HUDEP-2 (cell line): ENCODE measurements around the gene TRABD2A.

Experiments used
- DNase-seq, 76 experiments: peaks; one replicate each; lab custom pipeline; 2025; ENCODE audit not compliant: unreplicated experiment in 76 of 76; lab: John Stamatoyannopoulos, UW

Gene TRABD2A

DNA sequence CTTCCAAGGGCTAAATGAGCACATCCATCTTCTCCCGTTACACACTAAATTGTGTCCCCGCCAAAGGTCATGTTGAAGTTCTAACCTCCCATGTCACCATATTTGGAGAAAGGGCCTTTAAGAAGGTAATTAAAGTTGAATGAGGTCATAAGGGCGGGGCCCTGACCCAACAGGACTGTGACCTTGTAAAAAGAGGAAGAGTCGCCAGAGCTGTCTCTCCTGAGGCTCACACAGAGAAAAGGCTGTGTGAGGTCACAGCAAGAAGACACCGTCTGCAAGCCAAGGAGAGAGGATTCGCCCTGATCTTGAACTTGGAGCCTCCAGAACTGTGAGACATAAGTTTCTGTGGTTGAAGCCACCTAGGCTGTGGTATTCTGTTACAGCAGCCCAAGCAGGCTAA, 24.1 kb downstream of the TRABD2A start:
- DNase-seq = peak in 3 of 76 experiments; percentile 5 to 12 (median 12)

DNA sequence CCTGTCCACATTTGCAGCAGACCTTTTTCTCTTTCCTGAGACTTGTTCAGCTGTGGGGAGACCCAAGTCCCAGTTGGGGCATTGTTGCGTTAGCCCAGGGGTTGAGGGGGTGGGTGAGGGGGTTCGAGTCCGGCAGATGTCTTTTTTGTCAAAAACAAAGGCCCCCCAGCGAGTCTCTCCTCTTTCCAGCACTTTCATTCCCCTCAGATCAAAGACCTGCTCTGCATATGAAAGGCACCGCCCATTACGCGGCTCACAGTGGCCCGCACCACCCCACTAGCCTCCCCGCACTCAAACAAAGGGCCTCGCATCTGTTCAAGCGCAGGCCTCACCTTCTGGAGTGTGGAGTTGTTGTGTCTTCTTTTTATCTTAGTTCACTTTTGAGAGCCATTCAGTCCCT, 25.2 kb downstream of the TRABD2A start:
- DNase-seq = no peak

DNA sequence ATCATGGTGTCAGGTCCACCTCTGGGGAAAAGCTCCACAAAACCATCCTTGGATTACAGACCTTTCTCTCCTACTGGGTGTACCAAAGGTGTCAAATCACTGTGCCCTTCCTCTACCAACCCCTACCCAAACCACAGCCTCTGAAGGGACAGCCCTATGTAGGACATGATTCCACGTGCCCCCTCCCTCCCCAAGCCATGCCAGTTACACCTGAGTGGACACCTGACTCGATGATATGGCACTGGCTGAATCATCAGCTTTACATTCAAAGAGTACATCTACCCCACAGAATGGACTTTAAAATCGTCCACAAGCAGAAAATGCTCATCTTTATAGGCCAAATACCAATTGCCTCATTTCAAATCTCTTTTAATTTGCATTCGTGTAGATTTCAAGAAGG, 26.0 kb downstream of the TRABD2A start:
- no peak for DNase-seq

DNA sequence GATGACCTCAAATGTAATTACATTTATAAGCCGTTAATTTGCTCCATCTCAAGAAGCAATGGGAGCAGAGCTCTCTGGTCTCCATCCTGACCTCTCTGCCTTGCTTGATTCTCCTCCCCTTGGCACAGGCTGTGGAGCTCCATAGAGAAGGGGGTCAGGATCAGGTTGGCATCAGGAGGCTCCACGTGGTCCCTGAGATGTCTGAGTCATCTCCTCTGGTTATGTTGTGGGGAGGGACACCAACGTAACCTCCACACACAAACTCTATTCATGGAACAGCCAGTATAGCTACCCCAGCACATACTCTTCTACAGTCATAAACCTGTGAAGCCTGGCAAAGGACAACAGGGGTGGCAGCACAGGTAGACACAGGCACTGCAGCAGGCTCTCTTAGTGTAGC, 29.0 kb downstream of the TRABD2A start:
- DNase-seq = no peak

DNA sequence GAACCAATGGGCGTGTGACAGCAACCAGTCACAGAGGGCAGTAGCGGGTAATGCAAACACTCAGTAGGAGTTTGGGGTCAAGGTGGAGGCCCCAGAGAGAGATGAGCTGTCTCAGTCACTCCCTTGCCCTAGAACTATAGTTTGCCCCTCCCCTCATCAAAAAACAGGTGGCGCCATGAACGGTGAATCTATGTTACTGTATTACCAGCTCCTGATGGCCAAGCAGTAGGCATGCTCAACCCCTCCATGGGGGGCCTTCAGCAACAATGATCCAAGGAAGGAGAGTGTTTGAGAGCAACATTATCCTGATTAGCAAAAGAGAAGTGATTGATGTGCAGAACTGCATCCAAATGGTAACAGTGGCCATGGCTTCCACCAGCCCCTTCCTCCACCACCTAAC, 30.4 kb downstream of the TRABD2A start:
- DNase-seq = no peak

DNA sequence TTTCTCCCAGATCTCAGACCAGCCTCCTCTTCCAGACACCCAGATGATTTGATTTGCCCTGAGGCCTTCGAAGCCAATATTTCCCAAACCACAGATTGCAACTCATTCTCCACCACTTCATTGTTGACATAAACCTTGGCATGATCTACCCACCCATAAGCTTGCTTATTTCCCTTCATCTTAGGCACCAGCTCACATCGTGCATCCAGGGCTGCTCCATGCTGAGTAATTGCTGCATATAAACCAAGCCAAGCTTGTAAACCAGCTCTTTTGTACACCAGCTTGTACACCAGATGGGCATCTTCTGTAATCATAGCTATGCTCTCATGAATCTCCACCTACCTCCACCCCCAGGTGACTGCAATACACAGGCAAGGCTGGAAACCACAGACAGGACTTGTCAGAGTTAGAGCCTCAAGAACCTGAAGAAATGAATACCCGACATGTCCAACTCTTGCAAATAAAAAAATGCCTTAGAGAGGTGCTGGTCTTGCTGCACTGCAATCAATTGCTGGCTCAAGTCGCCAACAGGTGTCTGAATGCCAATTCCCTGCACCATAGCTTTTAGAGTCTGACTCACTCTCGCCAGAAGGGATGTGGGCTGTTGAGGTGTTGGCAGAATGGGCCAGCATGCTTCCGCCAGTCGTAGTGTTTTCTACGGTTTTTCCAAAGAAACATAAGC, 31.5 kb downstream of the TRABD2A start:
- DNase-seq = no peak

DNA sequence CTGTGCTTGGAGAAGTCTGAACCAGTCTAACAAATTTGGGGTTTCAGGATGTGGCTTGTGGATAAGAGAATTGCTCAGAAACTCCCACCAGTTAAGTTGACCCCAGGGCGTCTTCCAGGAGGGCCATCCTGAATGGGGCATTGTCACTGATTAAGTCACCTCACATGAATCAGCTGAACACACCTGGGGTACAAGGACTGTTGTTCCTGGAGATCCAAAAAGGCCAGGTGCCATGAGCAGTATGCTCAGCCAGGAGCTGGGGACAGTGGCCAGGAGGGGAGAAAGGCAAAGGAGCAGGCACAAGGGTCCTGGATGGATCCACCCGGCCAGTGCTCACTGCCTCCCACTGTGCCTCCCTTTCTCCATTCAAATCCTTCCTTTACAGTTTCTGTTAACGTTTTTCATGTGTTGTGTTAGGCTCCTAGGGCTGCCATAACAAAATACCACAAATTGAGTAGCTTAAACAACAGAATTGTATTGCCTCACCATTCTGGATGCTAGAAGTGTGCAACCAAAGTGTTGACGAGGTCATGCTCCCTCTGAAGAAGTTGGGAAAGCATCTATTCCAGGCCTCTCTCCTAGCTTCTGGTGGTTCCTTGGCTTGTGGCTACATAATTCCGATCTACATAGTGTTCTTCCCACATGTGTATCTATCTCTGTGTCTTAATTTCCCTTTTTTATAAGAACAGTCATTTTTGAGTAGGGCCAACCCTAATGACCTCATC, 33.4 kb downstream of the TRABD2A start:
- no peak for DNase-seq

DNA sequence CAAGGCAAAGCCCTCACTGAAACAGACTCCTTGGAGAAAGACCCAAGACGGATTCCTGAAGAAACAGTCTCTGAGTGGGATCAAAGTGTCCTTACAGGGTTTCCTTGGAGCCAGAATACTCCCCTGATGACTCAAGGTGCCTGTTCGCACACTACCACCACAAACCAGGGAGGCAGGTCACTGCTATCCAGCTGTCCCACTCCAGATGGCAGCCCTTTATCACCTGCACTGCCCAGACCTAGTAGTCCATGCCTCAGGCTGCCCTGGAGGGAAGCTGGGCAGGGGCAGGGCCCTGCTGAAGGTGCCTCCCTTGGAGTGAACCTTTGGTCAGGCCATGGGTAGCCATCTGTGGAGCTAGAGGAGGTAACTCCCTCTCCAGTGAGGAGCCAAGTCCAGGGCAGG, 34.1 kb downstream of the TRABD2A start:
- no peak for DNase-seq

DNA sequence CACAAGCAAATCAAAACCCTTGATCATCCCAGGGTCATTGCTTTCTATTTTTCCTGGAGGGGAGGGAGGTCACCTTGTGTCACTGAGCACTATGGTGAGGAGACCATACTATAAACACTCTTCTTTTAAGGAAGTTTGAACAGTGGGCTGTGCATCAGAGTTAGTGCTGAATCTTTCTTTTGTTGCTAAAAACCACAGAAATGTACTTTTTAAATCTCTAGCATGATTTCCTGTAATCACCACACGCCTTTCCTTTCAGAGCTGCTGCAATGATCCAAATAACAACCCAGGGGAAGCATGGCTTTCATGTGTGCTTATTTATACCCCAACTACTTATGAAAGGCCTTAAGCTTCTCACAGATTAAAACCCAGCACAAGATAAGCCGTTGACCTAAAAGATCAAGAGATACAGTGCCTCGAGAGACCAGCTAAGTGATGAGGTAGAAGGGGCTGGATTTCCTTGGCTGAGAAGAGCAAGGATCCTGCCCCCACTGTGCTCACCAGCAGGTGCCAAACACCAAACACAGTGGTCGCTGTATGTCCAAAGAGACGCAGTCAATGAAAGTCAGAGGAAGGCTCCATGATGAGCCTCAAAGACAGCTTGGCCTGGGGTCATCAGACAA, 34.7 kb downstream of the TRABD2A start:
- DNase-seq = no peak

DNA sequence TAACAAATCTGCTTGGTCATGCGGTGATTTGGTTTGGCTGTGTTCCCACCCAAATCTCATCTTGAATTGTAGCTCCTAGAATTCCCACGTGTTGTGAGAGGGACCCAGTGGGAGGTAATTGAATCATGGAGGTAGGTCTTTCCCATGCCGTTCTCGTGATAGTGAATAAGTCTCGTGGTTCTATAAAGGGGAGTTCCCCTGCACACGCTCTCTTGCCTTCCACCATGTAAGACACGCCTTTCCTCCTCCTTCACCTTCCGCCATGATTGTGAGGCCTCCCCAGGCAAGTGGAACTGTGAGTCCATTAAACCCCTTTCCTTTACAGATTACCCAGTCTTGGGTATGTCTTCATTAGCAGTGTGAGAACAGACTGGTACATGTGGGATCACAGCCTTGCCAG, 36.7 kb downstream of the TRABD2A start:
- DNase-seq = no peak

DNA sequence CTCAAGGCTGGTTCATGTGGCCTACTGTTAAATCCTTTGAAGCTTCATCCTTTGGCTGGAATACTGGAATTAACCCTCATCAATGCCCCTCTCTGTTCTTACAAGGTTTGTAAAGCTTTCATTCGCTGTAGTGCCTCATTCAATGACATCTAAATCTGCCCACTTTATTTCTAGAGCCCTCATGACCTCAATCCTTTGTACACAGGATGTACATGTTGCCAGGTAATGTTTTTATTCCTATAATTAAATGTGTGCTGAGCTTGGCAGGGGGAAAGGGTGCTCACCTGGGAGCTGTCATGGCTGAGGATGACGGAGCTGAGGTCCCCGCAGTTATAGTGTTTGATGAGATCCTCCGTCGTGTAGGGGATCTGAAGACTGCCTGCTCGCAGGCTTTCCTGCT, 39.3 kb downstream of the TRABD2A start:
- DNase-seq = no peak

DNA sequence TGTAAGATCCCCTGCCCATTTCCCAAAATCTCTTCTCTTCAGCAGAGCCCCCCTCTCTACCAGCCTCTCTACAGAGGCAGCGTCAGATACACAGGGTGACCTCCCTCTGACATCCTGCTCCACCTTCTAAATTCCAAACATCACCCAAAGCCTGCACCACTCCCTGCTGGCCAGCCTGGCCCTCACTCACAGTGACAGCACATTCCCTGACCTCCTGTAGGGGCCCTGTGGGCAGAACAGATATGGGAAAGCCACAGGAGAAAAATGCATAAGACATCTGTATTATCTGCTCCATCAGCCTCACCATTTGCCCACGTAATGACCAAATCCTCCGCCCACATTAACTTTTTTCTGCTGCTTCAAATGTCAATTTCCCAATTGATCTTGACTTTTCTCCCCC, 40.6 kb downstream of the TRABD2A start:
- DNase-seq = peak in 1 of 76 experiments; percentile 4

DNA sequence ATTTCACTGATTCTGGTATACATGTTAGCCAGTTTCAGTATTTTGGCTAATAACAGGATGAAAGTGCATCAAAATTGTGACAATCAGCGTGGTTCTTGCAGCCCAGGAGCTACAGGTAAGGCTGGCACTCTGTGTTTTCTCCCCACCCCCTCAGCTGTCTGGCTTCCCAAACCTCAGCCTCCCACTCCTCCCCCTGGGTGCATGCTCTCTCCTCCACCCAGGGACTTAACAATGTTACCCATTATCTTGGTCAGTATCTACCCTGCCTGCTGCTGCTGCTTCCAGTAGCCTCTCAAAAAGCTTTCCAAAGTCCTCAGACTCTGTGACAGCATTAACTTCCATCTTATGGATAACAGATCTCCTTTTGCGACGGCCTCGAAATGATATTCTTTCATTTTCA, 41.0 kb downstream of the TRABD2A start:
- DNase-seq = no peak

DNA sequence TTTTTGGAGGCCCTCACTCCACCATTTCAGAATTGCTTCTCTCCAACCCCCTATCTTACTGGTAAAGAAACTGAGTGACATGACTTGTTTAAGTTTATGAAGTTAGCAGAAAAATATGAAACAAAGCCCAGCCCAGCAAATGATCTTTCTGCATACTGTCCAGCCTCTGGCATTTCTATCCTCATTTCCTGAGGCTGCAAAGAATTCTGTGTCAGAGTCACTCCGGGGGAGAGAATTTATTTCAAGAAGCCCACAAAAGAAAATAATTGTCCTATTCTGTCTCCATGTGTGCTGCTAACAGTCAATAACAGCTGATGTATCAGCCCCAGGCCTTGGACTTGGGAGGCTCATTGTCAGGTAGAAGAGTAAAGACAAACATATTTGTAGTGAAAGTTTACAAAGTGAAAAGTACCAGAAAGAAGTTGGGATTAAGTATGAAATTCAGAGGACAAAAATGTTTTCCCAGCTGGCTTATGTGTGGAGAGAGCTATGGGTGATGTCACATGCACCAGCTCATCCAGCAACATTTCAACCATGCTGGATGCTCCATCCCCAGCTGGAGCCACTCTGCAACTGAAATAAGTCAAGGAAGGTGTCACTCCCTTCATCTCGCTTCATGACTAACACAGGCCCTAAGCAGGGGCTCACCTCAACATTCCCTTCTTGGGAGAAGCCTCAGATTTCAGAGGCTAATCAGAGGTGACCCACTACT, 42.3 kb downstream of the TRABD2A start:
- DNase-seq = no peak

DNA sequence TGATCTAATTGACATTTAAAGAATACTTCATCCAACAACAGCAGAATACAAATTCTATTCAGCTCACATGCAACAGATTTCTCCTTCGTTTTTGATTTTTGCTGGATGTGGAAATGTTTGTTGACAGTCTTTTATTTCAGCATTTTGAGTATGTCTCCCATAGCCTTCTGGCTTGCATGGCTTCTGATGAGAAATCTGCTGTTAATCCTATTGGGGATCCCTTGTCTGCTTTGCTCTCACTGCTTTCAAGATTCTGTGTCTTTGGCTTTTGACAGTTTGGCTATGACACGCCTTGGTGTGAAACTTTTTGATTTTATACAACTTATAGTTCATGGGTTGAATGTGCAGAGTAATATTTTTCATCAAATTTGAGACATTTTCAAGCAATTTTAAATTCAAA, 44.7 kb downstream of the TRABD2A start:
- no peak for DNase-seq

DNA sequence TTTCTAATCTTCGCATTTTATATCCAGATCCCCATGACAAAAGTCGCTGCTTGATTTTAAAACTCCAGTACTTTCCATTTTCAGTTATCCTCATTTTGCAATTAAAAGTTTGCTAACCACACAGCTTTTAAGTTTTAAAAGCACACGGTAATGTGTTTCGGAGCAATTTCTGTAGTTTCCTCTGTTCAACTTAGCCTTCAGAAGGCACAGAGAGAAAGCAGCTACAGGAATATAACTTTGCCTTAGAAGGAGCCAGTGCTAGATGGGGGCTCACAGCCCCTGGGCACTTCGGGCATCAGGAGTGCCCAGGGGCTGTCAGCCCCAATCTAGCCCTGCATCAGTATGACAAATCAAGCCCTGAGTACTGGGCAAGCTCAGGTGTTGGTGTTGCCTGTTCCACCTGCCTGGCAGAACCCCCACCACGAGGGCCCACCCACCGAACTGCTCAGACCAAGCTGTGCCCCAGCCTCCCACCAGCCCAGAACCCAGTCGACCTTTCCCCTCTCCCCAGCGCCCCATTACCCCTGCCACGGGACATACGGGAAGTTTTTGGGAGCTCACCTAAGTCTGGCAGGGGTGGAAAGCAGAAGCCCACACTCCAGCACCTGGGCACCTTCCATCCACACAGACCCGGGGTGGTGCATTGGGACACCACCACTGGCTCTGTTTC, 47.3 kb downstream of the TRABD2A start:
- no peak for DNase-seq

DNA sequence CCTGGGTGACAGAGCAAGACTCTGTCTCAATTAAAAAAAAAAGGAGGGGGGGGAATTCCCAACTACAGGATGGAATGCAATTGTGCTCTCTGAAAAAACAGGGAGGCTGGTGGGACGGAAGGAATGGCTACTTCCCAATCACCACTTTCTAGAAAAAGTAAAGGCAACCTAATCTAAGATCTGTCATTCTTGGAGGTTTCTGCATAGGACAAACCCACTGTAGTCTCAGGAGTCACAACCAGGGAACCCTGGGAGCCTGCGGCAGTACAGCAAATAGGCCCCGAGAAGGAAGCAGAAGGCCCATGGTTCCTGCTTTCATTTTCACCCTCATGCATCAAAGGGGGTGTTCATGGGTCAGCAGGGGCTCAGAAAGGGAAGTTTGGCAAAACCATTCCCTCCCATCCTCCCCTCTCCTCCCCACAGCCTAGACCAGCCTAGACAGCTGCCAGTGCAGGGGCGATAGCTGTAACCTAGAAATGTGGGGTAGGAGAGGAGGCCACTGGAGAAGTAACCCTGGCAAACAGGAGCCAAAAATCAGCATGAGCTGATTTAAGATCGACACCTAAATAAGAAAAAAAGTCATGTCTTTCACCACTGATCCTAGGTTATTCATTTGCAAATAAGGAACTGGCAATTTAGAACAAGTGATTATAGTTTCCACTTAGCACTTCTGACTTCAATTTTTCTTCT, 48.0 kb downstream of the TRABD2A start:
- no peak for DNase-seq

DNA sequence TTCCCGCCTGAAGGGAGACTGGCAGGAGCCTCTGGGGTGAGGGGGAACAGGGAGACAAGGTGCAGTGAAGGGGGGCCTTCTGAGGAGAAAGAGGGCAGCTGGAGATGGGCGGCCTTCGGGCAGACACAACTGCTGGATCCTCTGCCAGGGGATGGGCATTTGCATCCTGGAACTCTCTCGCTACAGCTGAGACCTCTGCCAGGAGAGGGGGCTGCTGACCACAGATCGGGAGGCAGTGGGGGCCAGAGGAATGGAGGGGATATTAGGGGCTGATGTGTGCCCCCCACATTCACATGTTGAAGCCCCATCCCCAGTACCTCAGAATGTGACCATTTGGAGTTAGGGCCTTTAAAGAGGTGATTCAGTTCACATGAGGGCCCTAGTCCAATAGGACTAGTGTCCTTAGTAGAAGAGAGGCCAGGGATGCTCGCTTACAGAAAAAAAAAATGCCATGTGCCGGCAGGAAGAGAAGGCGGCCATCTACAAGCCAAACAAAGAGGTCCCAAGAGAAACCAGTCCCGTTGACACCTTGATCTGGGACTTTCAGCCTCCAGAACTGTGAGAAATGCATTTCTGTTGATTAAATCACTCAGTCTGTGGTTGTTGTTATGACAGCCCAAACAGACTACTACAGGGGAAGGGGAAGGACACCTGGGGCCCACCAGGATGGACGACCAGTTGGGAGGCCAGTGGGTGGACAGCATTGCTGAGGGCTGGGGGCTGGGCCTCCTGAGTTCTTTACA, 50.0 kb downstream of the TRABD2A start:
- no peak for DNase-seq

DNA sequence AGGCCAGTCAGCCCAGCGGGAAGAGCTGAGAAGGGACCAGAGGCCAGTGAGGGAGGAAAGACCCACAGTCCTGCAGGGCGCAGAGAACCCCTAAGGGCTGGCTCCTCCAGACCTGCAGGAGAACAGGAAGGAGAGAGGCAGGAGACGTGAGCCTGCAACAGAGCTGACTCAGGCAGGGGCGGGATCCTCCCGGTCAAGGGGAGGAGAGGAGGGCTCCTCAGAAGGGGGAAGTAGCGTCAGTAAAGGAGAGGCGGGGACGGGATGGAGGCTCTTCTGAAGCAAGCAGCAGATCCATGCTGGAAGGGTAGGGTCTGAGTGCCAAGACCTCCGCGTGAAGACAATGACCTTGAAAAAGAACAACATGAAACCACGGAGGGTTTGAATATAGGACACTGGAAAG, 50.8 kb downstream of the TRABD2A start:
- DNase-seq = peak in 1 of 76 experiments; percentile 6

DNA sequence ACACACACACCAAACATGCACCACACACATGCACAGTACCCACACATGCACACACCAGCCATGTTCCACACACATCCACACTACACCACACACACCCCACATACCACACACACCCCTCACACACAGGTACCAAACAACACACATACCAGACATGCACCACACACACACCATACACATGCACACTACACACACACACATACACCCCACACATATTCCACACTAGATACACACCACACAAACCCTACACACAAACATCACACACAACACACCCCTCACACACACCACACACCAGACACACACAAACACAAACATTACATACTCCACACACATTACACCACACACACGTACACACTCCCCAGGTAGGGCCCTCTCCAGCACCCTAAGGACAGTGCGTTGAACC, 51.2 kb downstream of the TRABD2A start:
- DNase-seq = no peak
